ENCODE results near the gene TMEM171. TPM values are rescaled to one million over a fixed set of nuclear protein-coding genes. Genes with fewer than 3 reads are reported as not detected.

The TMEM171 gene
- total RNA-seq, 1 donor from 2014 or later = 0.45 TPM

DNA sequence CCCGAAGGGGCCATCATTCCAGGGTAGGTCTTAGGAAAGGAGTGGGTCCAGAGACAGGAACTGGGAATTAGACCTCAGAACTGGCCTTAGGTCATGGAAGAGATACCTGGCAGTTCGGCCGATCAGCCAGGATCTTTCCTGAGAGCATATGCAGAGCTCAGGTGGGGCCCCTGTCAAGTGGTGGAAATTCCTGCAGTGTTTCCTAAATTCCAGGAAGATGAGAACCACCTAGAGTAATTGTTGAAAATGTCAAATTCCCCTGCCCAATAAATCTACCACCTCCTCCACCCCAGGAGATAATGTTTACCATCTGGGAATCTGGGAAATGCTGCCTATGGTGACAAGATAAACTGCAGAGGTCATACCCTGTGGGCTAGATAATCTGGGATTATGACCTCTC, 14.6 kb downstream of the TMEM171 start:
- Histone ChIP-seq H3K9me3 (ENCODE audit: insufficient read depth, low read depth, low read length) (no peaks in the 10 kb centered on the region), H3K9ac (ENCODE audit: low read length) (no peak overlapping the region), H3K27ac (ENCODE audit: low read depth, low read length) (no peak overlapping the region), H3K4me2 (ENCODE audit: low read length) (no peak overlapping the region), H3K36me3 (ENCODE audit: insufficient read depth, low read length) (no peaks in the 10 kb centered on the region), H3K79me2 (ENCODE audit: insufficient read depth, low read length) (no peaks in the 10 kb centered on the region), H3K27me3 (ENCODE audit: insufficient read depth, low read length) (no peaks in the 10 kb centered on the region), H4K20me1 (ENCODE audit: insufficient read depth, low read length) (no peaks in the 10 kb centered on the region), H3K4me1 (ENCODE audit: insufficient read depth, low read length) (peaks cover 12% of the 10 kb centered on the region), H2AFZ (ENCODE audit: low read depth, low read length) (no peak overlapping the region), H3K4me3 (ENCODE audit: insufficient read depth, low read depth, low read length) (no peak overlapping the region)
- H3K36me3 Mint-ChIP-seq (ENCODE audit: low read depth, unreplicated experiment) = no peaks in the 10 kb centered on the region
- FAIRE-seq (no peak), DNase-seq (ENCODE audit: low read depth) (no peak)
- H3K27me3 Mint-ChIP-seq (ENCODE audit: low read depth, unreplicated experiment) = peaks cover 23% of the 10 kb centered on the region
- no peaks in the 10 kb centered on the region for H3K9me3 Mint-ChIP-seq (ENCODE audit: unreplicated experiment)
- no peak for TF ChIP-seq EZH2 (IDR thresholded peaks at IDR 0.05; ENCODE audit: insufficient read depth, low read length)
- TF ChIP-seq, protein P1, sequence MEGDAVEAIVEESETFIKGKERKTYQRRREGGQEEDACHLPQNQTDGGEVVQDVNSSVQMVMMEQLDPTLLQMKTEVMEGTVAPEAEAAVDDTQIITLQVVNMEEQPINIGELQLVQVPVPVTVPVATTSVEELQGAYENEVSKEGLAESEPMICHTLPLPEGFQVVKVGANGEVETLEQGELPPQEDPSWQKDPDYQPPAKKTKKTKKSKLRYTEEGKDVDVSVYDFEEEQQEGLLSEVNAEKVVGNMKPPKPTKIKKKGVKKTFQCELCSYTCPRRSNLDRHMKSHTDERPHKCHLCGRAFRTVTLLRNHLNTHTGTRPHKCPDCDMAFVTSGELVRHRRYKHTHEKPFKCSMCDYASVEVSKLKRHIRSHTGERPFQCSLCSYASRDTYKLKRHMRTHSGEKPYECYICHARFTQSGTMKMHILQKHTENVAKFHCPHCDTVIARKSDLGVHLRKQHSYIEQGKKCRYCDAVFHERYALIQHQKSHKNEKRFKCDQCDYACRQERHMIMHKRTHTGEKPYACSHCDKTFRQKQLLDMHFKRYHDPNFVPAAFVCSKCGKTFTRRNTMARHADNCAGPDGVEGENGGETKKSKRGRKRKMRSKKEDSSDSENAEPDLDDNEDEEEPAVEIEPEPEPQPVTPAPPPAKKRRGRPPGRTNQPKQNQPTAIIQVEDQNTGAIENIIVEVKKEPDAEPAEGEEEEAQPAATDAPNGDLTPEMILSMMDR (IDR thresholded peaks at IDR 0.05; ENCODE audit: insufficient read depth, low read depth, low read length) = no peak
- no peak overlapping the region for H3K27ac Mint-ChIP-seq (ENCODE audit: unreplicated experiment)
- H3K4me1 Mint-ChIP-seq (ENCODE audit: low read depth, unreplicated experiment) = peaks cover 7% of the 10 kb centered on the region
- H3K4me3 Mint-ChIP-seq (ENCODE audit: unreplicated experiment) = no peak overlapping the region

DNA sequence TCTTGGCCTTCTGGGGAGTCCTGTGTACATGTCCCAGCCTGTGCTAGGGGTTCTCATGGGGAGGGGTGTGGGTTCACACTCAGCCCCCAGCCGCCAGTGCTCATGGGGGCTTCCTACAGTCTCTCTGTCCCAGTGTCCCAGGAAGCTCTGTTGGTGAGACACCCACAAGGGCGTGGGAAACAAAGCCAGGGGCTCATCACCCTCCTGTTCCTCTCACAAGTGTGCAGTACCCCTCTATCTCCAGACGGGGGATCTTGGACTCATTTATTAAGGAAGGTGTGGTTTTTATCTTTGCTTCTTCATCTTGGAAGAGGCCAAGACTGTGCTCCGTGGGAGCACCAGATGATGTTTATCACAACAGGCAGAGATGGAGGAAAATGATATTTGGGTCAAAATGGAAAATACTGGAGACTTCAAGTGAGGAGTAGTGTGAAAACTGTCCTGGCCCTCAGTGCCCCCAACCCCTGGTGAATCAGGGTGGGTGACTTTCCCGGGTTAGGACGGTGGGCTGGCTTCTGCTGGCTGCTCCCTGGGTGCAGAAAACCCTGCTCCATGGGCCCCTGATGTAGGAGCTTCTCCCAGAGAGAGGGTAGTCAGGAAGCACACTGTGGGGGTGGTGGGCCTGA, 15.2 kb downstream of the TMEM171 start:
- Histone ChIP-seq H3K36me3 (ENCODE audit: insufficient read depth, low read length) (no peaks in the 10 kb centered on the region), H3K4me2 (ENCODE audit: low read length) (no peak overlapping the region), H3K4me3 (ENCODE audit: insufficient read depth, low read depth, low read length) (no peak overlapping the region), H3K9me3 (ENCODE audit: insufficient read depth, low read depth, low read length) (no peaks in the 10 kb centered on the region), H3K4me1 (ENCODE audit: insufficient read depth, low read length) (peaks cover 12% of the 10 kb centered on the region), H2AFZ (ENCODE audit: low read depth, low read length) (no peak overlapping the region), H3K79me2 (ENCODE audit: insufficient read depth, low read length) (no peaks in the 10 kb centered on the region), H3K27ac (ENCODE audit: low read depth, low read length) (no peak overlapping the region), H4K20me1 (ENCODE audit: insufficient read depth, low read length) (no peaks in the 10 kb centered on the region), H3K27me3 (ENCODE audit: insufficient read depth, low read length) (no peaks in the 10 kb centered on the region), H3K9ac (ENCODE audit: low read length) (no peak overlapping the region)
- Mint-ChIP-seq H3K27me3 (ENCODE audit: low read depth, unreplicated experiment) (peaks cover 18% of the 10 kb centered on the region), H3K9me3 (ENCODE audit: unreplicated experiment) (no peaks in the 10 kb centered on the region), H3K4me1 (ENCODE audit: low read depth, unreplicated experiment) (peaks cover 7% of the 10 kb centered on the region), H3K36me3 (ENCODE audit: low read depth, unreplicated experiment) (no peaks in the 10 kb centered on the region), H3K4me3 (ENCODE audit: unreplicated experiment) (no peak overlapping the region), H3K27ac (ENCODE audit: unreplicated experiment) (peak overlapping the region; percentile 30)
- TF ChIP-seq EZH2 (IDR thresholded peaks at IDR 0.05; ENCODE audit: insufficient read depth, low read length) = no peak
- TF ChIP-seq, protein P1 (IDR thresholded peaks at IDR 0.05; ENCODE audit: insufficient read depth, low read depth, low read length) = peak; percentile 49
- no peak for FAIRE-seq
- no peak for DNase-seq (ENCODE audit: low read depth)

GRCh38 chr5:73136055-73136562, 15.7 kb downstream of the TMEM171 start:
- no peaks in the 10 kb centered on the region for H3K27me3 ChIP-seq (ENCODE audit: insufficient read depth, low read length)
- TF ChIP-seq EZH2 (IDR thresholded peaks at IDR 0.05; ENCODE audit: insufficient read depth, low read length) = no peak
- TF ChIP-seq, protein P1 (IDR thresholded peaks at IDR 0.05; ENCODE audit: insufficient read depth, low read depth, low read length) = no peak
- Mint-ChIP-seq H3K27ac (ENCODE audit: unreplicated experiment) (no peak overlapping the region), H3K27me3 (ENCODE audit: low read depth, unreplicated experiment) (peaks cover 13% of the 10 kb centered on the region), H3K4me1 (ENCODE audit: low read depth, unreplicated experiment) (peaks cover 7% of the 10 kb centered on the region), H3K36me3 (ENCODE audit: low read depth, unreplicated experiment) (no peaks in the 10 kb centered on the region), H3K4me3 (ENCODE audit: unreplicated experiment) (no peak overlapping the region), H3K9me3 (ENCODE audit: unreplicated experiment) (no peaks in the 10 kb centered on the region)
- no peaks in the 10 kb centered on the region for H4K20me1 ChIP-seq (ENCODE audit: insufficient read depth, low read length)
- no peak overlapping the region for H3K4me3 ChIP-seq (ENCODE audit: insufficient read depth, low read depth, low read length)
- no peaks in the 10 kb centered on the region for H3K36me3 ChIP-seq (ENCODE audit: insufficient read depth, low read length)
- DNase-seq (ENCODE audit: low read depth) (no peak), FAIRE-seq (no peak)
- H3K4me2 ChIP-seq (ENCODE audit: low read length) = peak overlapping the region; percentile 21
- peaks cover 12% of the 10 kb centered on the region for H3K4me1 ChIP-seq (ENCODE audit: insufficient read depth, low read length)
- no peak overlapping the region for H2AFZ ChIP-seq (ENCODE audit: low read depth, low read length)
- no peaks in the 10 kb centered on the region for H3K79me2 ChIP-seq (ENCODE audit: insufficient read depth, low read length)
- H3K9me3 ChIP-seq (ENCODE audit: insufficient read depth, low read depth, low read length) = no peaks in the 10 kb centered on the region
- no peak overlapping the region for H3K9ac ChIP-seq (ENCODE audit: low read length)
- H3K27ac ChIP-seq (ENCODE audit: low read depth, low read length) = no peak overlapping the region
